BJ (cell line): ENCODE measurements around the gene PRRG3. TPM values are rescaled to one million over a fixed set of nuclear protein-coding genes. Genes with fewer than 3 reads are reported as not detected.

Experiments used
- CTCF ChIA-PET: fragments of 350-600 bp; formaldehyde crosslinking; extraction: SDS; loops from one replicate; lab custom pipeline; 2021; ENCODE audit warnings: antibody characterized with exemption, inconsistent platforms; lab: Yijun Ruan, JAX
- POLR2A ChIA-PET: fragments of 300-600 bp; sonication (Branson Sonifier 250); formaldehyde crosslinking; extraction: SDS; loops from one replicate; lab custom pipeline; 2021; ENCODE audit warnings: antibody characterized with exemption; lab: Charles Lee
- DNase-seq: peaks from one replicate; pipeline ENCODE4 v3.0.0-alpha.2; 2011; ENCODE audit warnings: low read depth
- H3K27me3 ChIP-seq: 2 replicates; pipeline ENCODE4 v1.6.0; 2011; ENCODE audit warnings: low read length; ENCODE audit not compliant: control insufficient read depth, insufficient read depth
- H3K36me3 ChIP-seq: 2 replicates; pipeline ENCODE4 v1.5.1; 2011; ENCODE audit warnings: low read length; ENCODE audit not compliant: control insufficient read depth, insufficient read depth
- H3K4me3 ChIP-seq: 2 replicates; pipeline ENCODE4 v1.5.1; 2011; ENCODE audit warnings: low read depth, mild to moderate bottlenecking, control low read depth, low read length
- polyA plus RNA-seq: library from polyadenylated mRNA; depleted of rRNA; stranded (reverse); fragments of >200 nt; gene quantifications from 2 replicates; pipeline ENCODE4 v1.2.3, GENCODE V29; 2011
- TF ChIP-seq, protein P1 (sequence below): IDR thresholded peaks from 2 replicates; pipeline ENCODE4 v1.5.1; 2011; ENCODE audit warnings: low read depth, mild to moderate bottlenecking, control low read depth, inconsistent platforms, low read length, moderate library complexity; ENCODE audit not compliant: insufficient read depth

Gene PRRG3
- polyA plus RNA-seq, 1 experiment: not detected

DNA sequence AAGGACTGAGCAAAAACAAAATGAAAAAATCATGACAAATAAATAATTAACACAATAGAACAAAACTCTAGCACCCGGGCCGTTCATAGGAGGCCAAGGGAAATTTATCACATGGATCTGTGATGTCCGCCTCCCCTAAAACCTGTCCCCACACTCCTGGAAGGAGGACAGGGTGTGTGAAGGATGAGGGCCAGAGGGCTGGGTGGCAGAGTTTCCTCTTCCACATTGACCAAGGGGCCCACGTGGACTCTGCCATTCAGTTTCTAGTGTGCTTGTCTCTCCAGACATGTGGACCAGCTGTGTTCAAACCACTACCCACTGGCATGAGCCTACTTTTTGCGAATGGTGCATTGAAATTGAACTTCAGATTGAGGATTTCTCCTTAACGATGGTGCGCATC lies 6.3 kb downstream of the PRRG3 start:
- DNase-seq: no peak
- CTCF ChIA-PET: no interaction called here

DNA sequence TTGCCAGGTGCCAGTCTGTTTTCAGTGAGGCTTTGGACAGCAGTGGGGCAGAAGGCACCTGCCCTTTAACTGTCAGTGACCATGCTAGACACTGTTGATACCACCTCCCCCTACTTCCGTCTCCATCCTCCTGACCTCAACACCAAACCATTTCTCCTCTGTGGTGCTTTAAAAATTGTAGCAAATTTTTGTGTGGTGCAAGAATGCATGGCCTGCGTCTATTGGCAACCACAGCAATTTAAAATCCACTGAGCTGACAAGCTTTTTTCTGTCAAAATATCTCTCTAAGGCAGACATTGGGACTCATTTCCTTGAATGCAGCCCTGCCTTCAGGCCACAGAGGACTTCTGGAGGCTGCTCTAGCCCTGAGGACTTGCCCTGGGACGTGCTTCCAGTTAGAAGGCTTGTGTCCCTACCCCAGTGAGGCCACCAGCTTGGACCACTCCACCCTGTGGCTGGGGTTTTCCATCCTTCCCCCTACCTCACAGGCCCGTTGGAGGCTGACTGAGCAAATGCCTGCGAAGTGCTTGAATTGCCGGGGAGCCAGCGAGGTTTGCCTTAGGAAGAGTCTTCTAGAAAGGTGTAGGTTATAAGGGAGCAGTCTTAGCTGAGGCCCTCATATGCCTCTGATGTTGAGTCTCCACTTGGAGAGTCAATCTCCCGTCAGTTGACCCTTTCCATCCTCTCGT lies 6.9 kb downstream of the PRRG3 start:
- TF ChIP-seq, protein P1, sequence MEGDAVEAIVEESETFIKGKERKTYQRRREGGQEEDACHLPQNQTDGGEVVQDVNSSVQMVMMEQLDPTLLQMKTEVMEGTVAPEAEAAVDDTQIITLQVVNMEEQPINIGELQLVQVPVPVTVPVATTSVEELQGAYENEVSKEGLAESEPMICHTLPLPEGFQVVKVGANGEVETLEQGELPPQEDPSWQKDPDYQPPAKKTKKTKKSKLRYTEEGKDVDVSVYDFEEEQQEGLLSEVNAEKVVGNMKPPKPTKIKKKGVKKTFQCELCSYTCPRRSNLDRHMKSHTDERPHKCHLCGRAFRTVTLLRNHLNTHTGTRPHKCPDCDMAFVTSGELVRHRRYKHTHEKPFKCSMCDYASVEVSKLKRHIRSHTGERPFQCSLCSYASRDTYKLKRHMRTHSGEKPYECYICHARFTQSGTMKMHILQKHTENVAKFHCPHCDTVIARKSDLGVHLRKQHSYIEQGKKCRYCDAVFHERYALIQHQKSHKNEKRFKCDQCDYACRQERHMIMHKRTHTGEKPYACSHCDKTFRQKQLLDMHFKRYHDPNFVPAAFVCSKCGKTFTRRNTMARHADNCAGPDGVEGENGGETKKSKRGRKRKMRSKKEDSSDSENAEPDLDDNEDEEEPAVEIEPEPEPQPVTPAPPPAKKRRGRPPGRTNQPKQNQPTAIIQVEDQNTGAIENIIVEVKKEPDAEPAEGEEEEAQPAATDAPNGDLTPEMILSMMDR: no peak
- DNase-seq: no peak
- Histone ChIP-seq H3K36me3 (no peaks in the 10 kb centered on the region), H3K4me3 (no peak overlapping the region), H3K27me3 (no peaks in the 10 kb centered on the region)
- ChIA-PET POLR2A (no interaction called here), CTCF (no interaction called here)

More for the DNA sequence above, 6.3 kb downstream of the PRRG3 start:
- Histone ChIP-seq H3K36me3 (no peaks in the 10 kb centered on the region), H3K27me3 (no peaks in the 10 kb centered on the region), H3K4me3 (no peak overlapping the region)
- TF ChIP-seq, protein P1: no peak
- POLR2A ChIA-PET: no interaction called here

DNA sequence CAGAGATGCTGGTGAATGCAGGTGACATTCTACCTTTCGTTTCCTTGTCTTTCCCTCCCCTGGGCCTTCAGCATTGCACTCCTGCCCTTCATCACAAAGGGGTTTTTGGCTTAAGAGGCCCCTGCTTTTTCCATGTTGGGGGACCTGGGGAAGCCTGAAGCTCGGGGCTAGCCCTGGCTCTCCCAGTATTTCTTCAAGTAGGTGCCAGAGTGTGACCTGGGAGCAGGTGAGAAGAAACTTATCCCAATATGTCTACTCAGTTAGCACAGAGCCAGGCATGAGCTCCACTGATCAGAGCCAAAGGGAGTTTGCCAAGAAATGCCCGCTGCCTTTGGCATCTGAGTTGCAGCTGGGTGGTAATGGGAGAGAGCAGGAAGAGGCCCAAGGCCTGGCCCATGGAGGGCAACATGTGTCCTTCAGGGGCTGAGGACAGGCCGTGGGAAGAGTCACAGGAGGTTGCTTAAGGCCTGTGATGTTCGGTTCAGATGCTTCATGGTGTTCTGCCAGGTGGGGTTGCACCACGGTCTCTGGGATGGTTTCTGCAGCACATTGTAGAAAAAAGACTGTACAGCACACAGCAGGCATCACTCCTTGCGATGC lies 7.6 kb downstream of the PRRG3 start:
- DNase-seq: no peak
- Histone ChIP-seq H3K27me3 (no peaks in the 10 kb centered on the region), H3K36me3 (no peaks in the 10 kb centered on the region), H3K4me3 (no peak overlapping the region)
- POLR2A ChIA-PET: no interaction called here
- CTCF ChIA-PET: no interaction called here
- TF ChIP-seq, protein P1: no peak

DNA sequence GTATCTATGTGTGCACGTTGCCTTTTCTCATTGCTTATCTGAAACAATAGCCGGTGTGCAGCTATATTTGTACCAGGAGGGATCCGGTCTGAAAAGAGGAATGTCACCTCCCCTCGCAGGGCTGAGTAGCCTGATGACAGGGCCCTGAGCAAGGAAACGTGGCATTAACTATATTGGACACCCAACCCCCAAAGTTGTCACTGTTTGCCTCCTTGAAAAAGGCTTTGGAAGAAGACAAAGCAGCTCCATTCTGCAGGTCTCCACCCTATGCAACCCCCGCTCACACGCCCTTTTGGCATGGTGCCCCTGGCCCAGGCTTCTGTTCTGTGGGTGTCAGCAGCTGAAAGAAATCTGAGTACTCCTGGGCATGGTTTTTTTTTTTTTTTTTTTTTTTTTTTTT lies 8.2 kb downstream of the PRRG3 start:
- no peaks in the 10 kb centered on the region for H3K36me3 ChIP-seq
- TF ChIP-seq, protein P1: no peak
- H3K27me3 ChIP-seq: no peaks in the 10 kb centered on the region
- ChIA-PET POLR2A (no interaction called here), CTCF (no interaction called here)
- no peak overlapping the region for H3K4me3 ChIP-seq
- DNase-seq: no peak

DNA sequence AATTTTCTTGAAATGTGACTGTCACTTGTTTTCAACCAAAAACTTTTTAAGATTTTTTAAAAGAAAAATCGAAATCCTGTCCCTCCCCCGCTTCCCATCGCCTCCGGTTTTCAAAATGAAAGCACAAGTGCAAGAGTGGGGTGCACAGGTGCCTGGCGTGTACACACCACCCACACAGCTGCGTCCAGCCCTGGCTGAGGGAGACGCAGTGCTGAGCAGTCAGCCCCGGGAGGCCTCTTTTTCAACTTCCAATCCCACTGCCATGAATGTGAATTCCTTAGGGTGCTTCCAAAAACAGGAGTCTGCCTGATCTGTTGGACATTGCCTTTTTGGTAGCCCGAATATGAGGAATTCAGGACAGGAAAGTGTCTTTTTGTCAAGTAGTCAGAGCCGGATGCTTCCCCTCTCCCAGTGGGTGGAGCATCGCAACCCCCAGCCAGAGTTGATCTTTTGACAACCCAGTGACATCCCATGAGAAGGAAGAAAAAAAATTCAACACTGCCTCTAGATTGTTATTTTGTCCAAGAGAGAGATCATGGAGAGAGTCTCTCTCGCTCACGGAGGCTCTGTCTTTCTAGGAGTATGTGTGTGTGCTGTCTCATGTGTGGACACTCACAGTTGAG lies 8.9 kb downstream of the PRRG3 start:
- POLR2A ChIA-PET: no interaction called here
- H3K4me3 ChIP-seq: no peak overlapping the region
- H3K27me3 ChIP-seq: no peaks in the 10 kb centered on the region
- DNase-seq: no peak
- CTCF ChIA-PET: no interaction called here
- no peaks in the 10 kb centered on the region for H3K36me3 ChIP-seq
- TF ChIP-seq, protein P1: no peak
